ENCODE results near the gene BPIFB4.

- TF ChIP-seq, protein P1, sequence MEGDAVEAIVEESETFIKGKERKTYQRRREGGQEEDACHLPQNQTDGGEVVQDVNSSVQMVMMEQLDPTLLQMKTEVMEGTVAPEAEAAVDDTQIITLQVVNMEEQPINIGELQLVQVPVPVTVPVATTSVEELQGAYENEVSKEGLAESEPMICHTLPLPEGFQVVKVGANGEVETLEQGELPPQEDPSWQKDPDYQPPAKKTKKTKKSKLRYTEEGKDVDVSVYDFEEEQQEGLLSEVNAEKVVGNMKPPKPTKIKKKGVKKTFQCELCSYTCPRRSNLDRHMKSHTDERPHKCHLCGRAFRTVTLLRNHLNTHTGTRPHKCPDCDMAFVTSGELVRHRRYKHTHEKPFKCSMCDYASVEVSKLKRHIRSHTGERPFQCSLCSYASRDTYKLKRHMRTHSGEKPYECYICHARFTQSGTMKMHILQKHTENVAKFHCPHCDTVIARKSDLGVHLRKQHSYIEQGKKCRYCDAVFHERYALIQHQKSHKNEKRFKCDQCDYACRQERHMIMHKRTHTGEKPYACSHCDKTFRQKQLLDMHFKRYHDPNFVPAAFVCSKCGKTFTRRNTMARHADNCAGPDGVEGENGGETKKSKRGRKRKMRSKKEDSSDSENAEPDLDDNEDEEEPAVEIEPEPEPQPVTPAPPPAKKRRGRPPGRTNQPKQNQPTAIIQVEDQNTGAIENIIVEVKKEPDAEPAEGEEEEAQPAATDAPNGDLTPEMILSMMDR (conservative IDR thresholded peaks at IDR 0.05) = no peak
- TF ChIP-seq ZFX (IDR thresholded peaks at IDR 0.05) = no peak
Measured at GRCh38 chr20:33124994-33125393, 45.6 kb downstream of the BPIFB4 start.
